ENCODE measurements around the gene IQCF5.
"Not testable (repeated sequence)": the region's sequence is repeated elsewhere in the genome, so short reads cannot be mapped to it uniquely, and the experiment has no call there.

IQCF5 gene

DNA sequence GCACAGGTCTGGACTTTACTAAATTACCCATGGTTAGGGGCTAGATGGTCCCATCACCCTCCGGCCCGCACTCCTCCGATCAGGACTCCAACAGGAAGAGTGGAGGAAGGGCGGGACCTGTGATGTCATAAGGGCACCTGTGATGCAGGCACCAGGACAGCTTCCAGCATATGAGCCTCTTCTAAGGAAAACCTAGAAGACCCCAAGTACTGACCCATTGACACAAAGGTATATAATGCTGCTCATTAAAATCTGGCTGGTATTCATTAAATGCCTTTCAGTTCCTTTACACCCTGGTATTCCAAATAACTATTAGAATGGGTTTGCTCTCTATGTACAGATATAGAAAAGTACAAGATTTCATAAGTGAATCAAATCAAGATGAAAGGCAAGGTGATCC is at the start of gene IQCF5:
Gene IQCF5, minus strand, starts transcription at position 101 of the 400 bp plus-strand sequence. Its CDS starts 70 bp downstream, at position 31.
- no peak for DNase-seq

GRCh38 chr3:51921081-51921578 is 45.7 kb upstream of the IQCF5 start:
- DNase-seq = no peak

GRCh38 chr3:51916418-51916817 is 41.0 kb upstream of the IQCF5 start:
- no peak for DNase-seq

GRCh38 chr3:51908026-51908425 is 32.6 kb upstream of the IQCF5 start:
- DNase-seq = no peak

- DNase-seq = no peak
Measured at GRCh38 chr3:51904034-51904823, 28.8 kb upstream of the IQCF5 start.

GRCh38 chr3:51902361-51902760 is 27.0 kb upstream of the IQCF5 start:
- DNase-seq = not testable (repeated sequence)

DNA sequence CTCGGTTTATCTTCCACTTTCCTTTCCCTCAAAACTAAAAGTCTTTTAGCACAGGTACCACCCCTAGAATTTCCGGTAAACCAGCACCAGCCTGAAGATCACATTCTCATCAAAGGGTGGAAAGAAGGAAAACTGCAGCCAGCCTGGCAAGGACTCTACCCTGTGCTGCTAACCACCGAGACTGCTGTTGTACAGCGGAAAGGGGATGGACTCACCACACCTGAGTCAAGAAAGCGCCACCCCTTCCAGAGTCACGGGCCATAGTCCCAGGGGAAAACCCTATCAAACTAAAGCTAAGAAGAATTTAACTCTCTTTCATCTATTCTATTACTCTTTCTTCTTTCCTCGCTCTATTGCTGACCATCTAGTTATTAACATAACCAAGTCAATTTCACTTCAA is 24.6 kb upstream of the IQCF5 start:
- not testable (repeated sequence) for DNase-seq

DNA sequence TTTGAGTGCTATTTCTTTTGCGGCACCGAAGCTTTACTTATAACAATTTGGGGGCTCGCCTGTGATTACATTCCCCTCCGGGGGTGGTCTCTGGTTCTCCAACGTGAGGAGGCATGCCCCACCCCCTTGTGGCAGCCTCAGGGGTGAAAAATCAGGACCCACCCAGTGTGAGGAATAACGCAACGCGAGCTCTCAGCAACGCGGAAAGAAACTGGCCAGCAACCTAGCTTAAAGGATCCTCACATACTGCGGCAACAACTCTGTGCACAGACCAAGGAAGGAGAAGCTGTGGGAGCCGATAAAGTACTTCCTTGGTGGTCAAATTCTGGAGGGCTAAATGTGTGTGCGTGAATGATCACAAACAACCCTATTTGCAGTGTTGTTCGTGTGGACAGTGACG is 22.0 kb upstream of the IQCF5 start:
- DNase-seq = no peak

DNA sequence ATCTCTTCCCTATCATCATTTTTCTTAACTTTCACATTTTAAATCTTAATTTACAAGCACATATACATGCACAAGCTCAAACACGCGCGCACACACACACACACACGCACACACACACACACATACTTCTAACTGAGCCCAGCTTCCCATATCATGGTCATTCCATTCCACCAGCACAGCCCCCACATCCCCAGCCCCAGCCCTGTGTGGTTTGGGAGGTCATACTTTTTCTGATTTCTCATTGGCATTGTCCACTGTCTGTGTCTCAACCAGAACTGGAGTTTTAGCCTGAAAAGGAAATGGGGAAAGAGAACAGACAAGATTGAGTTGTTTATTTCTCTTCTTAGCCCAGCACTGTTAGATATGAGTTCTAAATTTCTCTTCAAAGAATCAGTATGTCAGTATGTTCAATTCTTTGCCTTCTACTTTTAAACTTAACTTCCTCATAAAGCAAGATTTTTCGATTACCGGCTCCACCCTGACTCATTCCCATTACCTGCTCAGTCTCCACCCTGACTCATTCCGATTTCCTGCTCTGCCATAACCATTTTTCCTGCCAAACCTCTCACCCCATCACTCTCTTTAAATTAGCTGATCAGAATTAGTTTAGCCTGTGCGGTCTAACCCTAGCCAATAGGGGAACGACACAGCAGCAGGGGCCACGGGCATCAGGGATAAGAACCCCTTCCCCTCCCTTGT is 21.4 kb upstream of the IQCF5 start:
- no peak for DNase-seq

DNA sequence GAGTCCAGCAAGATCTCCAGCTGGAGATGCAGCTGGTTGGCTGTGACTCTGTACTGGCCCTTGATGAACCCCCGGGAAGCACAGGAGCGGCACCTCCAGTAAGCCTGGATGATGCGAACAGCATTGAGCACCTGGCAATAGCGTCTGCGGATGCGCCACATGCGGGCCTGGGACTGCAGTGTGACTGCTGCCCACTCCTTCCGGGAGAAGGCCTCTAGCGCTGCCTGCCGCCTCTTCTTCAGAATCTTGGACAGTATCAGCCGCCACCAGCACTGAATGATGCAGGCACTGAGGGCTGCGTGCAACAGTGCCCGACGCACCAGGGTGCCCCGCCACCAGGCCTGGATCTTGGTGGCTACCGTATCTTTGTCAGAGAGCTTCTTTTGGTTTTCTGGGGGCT is 19.5 kb upstream of the IQCF5 start:
- DNase-seq = no peak

- DNase-seq = no peak
Measured at GRCh38 chr3:51894391-51894790, 19.0 kb upstream of the IQCF5 start.

DNA sequence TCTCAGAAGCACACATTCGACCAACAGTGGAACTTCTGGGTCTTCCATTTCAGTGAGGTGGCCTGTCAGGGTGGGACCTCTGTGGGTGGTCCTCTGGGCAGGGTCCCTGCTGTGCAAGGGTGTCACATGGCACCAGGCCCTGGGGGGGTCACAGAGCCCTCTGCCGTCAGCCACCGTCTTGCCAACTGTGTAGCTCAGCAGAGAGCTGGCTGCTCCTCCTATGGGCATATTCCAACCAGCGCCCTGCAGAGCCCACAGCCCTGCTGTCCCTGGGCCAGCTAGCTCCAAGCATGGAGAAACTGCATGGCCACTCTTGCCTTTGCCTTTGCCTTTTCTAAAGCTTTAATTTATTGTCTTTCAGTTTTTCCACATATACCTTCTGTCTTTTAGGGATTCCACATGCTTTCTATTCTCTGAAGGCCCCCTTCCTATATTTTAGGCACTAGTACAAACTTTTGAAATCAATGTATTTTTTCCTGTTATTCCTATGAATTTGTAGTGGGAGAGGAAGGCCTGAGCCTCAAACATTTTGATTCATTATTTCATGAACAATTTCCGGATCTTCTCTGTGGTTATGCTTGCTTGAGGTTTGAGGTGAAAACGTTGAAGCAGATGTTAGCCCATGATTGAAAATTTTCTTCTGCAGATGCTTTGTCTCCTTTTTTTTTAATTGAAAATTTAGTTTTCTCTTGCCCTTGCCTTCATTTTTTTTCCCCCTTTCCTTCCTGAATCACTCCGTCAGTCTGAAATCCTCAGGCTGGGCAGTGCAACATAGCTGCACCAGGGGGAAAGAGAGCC is 16.0 kb upstream of the IQCF5 start:
- DNase-seq = no peak

DNA sequence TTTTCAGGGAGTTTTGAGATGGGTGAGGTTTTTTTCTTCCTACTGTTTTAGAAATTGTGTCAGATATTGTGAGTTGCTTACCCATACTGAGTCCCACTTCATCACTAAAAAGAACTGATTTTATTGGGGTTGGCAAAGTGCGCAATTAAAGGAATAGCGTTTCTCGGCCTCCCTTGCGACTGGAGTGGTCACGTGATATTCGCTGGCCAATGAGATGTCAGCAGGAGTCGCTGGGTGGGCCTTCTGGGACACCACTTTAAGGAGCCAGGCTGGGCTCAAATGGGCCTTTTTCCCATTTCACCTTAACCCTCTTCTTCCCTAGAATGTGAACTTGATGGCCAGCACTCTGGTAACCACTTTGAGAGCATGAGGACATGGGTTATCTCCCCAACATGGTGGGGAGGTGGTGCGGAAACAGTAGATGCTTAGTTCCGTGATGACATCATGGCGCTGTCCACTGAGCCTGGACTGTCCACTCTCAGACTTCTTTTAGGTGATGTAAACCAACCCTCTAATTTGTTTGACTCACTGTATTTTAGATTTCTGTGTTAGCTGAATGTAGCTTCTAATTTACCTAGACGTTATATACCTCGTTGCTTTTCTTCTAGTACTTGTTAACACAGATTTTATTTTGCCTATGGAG is 13.2 kb upstream of the IQCF5 start:
- DNase-seq = no peak

GRCh38 chr3:51887620-51888019 is 12.2 kb upstream of the IQCF5 start:
- no peak for DNase-seq

- DNase-seq = no peak
Measured at GRCh38 chr3:51886447-51886846, 11.0 kb upstream of the IQCF5 start.

- DNase-seq = no peak
Measured at GRCh38 chr3:51879937-51880336, 4.5 kb upstream of the IQCF5 start.

- no peak for DNase-seq
Measured at GRCh38 chr3:51876186-51876585, 785 bp upstream of the IQCF5 start.

DNA sequence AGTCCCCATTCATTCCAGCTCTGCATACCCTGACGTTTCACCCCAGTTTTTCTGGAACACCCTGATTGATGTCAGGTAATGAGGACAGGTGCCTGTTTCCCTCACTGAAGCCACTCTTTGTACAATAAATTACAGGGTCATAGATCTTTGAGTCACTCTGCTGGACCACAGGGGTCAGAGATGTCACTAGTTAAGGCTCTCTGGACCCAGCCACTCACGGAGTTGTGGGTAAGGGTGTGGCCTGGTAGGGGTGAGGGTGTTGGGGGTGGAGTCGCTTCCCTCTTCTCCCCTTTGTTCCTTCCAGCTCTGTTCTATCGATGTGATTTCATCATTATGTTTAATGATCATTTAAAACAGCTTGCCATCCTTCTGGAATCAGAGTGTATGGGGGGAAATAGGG is 512 bp downstream of the IQCF5 start:
- no peak for DNase-seq

DNA sequence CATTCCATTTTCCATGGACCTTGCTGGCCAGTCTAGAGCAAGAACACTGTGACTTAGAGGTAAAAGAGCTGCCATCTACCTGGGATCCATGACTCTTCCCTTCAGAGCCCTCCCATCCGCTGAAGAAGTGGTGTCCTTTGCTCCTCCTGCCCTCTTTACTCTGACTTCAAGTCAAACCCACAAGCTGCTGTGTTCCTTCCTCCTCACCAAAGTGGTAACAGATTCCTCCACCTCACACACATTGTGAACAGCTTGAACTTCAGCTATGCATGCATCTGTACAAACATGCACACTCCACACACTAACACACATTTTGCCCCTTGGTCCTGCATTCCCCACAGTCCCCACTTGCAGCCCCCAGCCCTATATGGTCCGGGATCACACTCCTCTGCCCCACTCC is 990 bp downstream of the IQCF5 start:
- no peak for DNase-seq

GRCh38 chr3:51873876-51874275 is 1.5 kb downstream of the IQCF5 start:
- no peak for DNase-seq

DNA sequence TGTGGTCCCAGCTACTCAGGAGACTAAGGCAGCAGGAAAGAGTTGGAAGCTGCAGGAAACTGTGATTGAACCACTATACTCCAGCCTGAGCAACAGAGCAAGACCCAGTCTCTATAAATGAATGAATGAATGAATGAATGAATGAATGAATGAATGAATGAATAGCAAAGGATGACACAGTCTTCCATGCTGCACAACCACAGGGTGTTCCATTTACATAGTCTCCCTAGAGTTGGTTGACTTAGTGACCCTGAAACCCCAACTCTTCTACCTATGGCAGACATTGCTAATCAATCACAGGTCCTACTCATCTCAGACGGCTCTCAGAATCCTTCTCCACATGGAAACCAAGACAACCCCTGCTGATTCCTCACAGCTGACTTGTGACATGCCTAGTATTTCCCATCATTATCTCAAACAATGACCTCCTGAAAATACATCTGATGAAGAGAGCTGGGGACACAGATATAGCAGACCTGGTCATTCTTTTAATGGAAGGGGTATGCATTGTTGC is 2.1 kb downstream of the IQCF5 start:
- no peak for DNase-seq

DNA sequence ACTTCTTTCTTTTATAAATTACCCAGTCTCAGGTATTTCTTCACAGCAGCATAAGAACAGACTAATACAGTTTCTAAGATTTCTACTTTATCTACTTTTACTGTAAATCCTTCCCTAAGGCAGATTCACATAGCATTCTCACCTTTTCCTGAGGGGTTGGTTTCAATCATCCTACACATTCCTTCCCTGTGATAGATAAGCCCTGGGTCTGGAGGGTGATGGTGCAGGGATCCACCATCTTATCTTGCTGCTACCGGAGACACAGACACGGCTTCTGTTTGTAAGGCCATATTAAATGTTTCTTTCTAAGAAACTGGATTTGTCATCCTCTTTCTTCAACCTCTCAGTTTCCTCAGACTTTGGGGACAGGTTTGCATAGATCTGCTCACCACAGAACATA is 6.1 kb downstream of the IQCF5 start:
- DNase-seq = no peak

GRCh38 chr3:51868896-51869295 is 6.5 kb downstream of the IQCF5 start:
- DNase-seq = not testable (repeated sequence)

Measured in Kasumi-1 (cell line).